OCI-LY3 (cell line): Measurements from ENCODE around the gene SCNN1A.

Experiments
- EZH2phosphoT487 ChIP-seq: fragments of 200-600 bp; shearing (Covaris generic); IDR thresholded peaks from 2 replicates; pipeline ENCODE4 v1.6.1; 2018; ENCODE audit warnings: antibody characterized with exemption, mixed run types, low read depth
- TF ChIP-seq, protein P1 (sequence below): fragments of 200-600, 300-600 bp; sonication (generic); IDR thresholded peaks from 2 replicates; pipeline ENCODE4 v1.5.1; 2014; ENCODE audit warnings: antibody characterized with exemption, low read length, low read depth

GRCh38 chr12:6358881-6359280 lies 16.5 kb downstream of the SCNN1A start:
- TF ChIP-seq, protein P1, sequence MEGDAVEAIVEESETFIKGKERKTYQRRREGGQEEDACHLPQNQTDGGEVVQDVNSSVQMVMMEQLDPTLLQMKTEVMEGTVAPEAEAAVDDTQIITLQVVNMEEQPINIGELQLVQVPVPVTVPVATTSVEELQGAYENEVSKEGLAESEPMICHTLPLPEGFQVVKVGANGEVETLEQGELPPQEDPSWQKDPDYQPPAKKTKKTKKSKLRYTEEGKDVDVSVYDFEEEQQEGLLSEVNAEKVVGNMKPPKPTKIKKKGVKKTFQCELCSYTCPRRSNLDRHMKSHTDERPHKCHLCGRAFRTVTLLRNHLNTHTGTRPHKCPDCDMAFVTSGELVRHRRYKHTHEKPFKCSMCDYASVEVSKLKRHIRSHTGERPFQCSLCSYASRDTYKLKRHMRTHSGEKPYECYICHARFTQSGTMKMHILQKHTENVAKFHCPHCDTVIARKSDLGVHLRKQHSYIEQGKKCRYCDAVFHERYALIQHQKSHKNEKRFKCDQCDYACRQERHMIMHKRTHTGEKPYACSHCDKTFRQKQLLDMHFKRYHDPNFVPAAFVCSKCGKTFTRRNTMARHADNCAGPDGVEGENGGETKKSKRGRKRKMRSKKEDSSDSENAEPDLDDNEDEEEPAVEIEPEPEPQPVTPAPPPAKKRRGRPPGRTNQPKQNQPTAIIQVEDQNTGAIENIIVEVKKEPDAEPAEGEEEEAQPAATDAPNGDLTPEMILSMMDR, result no peak
- TF ChIP-seq EZH2phosphoT487, result no peak
